ENCODE results near the gene CBARP.
A peak's percentile ranks its signal among the peaks of the same experiment; 100 is the strongest.
"Not testable (repeated sequence)": the region's sequence is repeated elsewhere in the genome, so short reads cannot be mapped to it uniquely, and the experiment has no call there.

The CBARP gene

DNA sequence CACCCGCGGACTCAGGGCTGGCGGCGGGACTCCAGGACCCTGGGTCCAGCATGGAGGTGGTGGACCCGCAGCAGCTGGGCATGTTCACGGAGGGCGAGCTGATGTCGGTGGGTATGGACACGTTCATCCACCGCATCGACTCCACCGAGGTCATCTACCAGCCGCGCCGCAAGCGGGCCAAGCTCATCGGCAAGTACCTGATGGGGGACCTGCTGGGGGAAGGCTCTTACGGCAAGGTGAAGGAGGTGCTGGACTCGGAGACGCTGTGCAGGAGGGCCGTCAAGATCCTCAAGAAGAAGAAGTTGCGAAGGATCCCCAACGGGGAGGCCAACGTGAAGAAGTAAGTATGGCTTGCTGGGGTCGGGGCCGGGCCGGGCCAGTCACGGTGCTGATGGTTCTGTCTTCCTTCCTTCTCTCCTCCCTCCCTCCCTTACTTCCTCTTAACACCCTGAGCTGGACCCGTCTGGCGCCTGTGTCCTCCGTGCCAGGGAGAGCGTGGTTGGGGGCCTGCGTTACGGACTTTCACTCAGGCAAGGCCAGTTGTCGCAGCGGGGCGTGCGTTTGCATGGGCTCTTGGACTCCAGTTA, 30.8 kb downstream of the CBARP start:
- no peak for DNase-seq

GRCh38 chr19:1206150-1206863, 31.5 kb downstream of the CBARP start:
- no peak for DNase-seq

DNA sequence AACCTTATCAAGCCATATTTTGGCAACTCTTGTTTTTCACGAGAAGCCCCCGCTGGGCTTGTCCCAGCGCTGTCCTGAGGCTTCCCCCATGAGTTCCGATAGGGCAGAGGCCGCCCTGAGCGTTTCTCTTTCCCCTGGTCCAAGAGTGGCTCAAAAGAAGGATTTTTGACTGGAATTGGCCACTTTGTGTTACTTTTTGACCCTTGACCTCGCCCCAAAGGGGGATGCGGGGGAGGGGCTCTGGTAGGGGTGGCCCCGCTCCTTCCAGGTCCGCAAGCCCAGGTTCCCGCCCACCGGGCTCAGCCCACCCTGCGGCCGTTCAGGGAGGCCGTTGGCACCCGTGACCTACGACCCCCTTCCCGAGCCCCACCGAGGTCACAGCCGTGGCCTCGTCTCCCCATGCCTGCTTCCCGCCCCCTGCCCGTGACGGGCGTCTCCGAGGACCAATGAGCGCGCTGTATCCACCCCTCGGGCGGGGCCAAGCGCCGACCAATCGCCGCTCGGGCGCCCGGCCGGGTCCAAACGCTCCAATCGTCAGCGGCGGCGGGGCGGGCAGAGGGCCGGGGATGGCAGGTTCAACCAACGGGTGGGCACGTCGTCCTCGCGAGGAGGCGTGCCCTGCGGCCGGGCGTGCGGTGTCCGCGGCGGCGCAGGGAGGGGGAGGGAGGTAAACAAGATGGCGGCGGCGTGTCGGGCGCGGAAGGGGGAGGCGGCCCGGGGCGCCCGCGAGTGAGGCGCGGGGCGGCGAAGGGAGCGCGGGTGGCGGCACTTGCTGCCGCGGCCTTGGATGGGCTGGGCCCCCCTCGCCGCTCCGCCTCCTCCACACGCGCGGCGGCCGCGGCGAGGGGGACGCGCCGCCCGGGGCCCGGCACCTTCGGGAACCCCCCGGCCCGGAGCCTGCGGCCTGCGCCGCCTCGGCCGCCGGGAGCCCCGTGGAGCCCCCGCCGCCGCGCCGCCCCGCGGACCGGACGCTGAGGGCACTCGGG, 32.4 kb downstream of the CBARP start, which contains the start of gene STK11:
TSS of gene STK11 (plus strand) at position 665 of the 986 bp plus-strand sequence. CDS start 1,136 bp downstream, outside the sequence.
- peak; percentile 82 for DNase-seq

DNA sequence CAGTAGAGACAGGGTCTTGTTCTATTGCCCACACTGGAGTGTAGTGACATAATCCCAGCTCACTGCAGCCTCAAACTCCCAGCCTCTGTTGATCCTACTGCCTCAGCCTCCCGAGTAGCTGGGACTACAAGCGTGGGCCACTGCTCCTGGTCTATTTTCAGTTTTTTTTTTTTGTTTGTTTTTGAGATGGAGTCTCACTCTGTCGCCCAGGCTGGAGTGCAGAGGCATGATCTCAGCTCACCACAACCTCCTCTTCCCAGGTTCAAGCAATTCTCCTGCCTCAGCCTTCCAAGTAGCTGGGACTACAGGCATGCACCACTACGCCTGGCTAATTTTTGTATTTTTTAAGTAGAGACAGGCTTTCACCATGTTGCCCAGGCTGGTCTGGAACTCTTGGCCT, 37.2 kb downstream of the CBARP start:
- DNase-seq = not testable (repeated sequence)

DNA sequence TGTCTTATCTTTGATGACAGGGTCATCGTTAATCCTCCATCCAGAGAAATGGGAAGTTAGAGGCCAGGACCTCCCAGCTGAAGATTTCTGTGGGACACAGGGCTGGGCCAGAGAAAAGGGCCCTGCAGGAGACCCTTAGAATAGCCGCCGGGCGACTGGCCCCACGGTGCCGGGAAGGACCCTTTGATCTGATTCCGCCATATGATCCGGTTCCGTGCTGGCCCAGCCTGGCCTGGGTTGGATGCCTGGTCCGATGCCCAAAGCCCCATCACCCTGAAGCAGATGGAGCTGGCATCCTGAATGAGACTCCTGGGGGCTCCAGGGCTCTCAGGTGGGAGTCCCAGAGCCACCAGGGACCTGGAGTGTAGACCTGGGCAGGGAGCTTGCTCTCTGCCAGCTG, 38.3 kb downstream of the CBARP start:
- DNase-seq = no peak

DNA sequence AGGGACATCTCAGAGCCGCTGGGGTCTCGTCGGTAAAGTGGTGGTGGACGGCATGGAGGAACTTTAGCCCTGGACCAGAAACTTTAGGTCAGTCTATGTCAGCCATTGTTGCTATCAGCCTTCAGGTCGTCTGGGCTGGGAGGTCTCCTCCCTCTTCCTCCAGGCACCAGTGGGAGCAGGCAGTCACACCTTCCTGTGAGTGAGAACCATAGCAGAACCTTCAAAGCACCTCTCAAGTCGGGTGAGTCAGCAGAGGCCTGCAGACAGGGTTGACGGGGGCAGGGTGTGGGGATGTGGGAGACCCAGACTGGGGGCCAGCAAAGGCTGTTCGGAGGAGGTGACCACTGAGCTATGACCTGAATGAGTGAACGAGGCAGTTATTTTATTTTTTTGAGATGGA, 48.4 kb downstream of the CBARP start:
- DNase-seq = no peak

- no peak for DNase-seq
Observed at GRCh38 chr19:1183543-1184172, 54.1 kb downstream of the CBARP start.

DNA sequence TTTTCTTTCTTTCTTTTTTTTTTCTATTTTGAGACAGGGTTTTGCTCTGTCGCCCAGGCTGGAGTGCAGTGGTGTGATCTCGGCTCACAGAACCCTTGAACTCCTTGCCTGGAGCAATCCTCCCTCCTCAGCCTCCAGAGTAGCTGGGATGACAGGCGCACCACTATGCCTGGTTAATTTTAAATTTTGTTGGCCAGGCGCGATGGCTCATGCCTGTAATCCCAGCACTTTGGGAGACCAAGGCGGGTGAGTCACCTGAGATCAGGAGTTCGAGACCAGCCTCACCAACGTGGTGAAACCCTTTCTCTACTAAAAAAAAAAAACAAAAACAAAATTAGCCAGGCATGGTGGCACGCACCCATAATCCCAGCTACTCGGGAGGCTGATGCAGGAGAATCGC, 55.1 kb downstream of the CBARP start:
- no peak for DNase-seq

DNA sequence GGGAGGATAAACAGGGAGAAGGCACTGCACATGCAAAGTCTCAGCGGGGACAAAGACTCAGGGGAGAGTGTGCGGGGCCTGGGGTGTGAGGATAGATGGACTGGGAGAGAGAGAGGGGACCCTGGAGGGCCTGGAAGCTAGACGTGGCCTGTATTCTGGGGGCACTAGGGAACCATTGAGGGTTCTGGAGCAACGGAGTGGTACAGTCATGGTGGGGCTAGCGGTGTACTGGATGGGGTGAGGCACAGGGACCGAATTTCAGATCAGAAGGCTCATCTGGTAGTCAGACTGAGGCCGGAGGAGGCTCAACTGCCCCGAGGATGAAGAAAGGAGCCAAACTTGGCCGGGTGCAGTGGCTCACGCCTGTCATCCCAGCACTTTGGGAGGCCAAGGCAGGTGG, 55.7 kb downstream of the CBARP start:
- no peak for DNase-seq

DNA sequence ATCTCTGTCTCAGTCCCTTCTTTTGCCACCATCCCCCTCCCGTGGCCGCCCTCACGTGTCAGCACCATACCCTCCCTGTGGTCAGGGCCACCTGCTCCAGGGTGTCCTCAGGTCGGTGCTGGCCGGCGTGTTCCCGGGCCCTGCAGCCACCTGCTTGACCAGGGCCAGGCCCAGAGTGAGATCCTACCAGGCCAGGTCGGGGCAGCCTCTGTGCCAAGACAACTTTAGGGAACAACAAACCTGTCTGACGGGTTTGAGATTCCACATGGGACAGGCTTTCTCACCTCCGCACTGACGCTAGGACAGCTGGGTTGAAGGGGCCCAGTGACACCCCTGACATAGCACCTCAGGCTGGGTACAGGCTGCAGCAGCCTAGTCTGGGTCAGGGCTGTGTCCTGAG, 56.2 kb downstream of the CBARP start:
- no peak for DNase-seq

All from NCI-H2029 treated with DMSO at 0.1 percent for 48 hours (cell line).